IPS-NIHi7 (cell line): ENCODE results near the gene DYNC2I2.
A peak's percentile ranks its signal among the peaks of the same experiment; 100 is the strongest.

Experiments
- DNase-seq: peaks from one replicate; pipeline ENCODE4 v3.0.0; 2012; ENCODE audit warnings: mixed read lengths; ENCODE audit errors: extremely low spot score

Gene DYNC2I2

GRCh38 chr9:128636024-128636390, 20.6 kb downstream of the DYNC2I2 start:
- peak; percentile 84 for DNase-seq

- DNase-seq, result peak; percentile 93
Observed at GRCh38 chr9:128635266-128636023, 21.2 kb downstream of the DYNC2I2 start.

DNA sequence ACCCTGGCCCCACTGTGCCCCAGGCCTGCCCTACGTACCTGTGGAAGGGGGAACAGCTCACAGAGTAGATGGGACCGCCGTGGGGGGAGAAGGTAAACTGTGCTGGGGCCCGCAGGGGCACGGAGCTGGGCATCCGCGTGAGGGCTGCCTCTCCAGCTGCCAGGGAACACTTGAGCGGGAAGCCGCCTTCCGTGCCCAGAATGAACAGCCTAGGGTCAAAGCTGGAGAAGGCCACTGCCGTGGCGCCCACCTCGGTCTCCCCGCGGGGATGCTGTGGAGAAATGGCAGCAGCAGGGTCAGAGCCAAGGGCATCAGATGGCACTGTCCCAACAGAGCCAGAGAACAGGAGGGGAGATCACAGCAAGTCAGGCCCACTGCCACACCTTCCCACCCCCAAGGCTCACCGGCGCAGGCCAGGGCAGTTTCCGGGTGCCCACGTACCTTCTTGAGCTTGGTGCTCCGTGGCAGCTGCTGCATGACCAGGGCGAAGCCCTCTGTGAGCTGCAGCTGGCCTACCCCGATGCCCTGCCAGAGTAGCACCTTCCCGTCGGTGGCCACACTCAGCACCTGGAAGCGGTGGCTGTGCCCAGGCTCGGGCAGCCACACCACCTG, 21.9 kb downstream of the DYNC2I2 start:
- no peak for DNase-seq

- DNase-seq, result no peak
Observed at GRCh38 chr9:128634111-128634510, 22.5 kb downstream of the DYNC2I2 start.

- no peak for DNase-seq
Observed at GRCh38 chr9:128633601-128634000, 23.0 kb downstream of the DYNC2I2 start.

DNA sequence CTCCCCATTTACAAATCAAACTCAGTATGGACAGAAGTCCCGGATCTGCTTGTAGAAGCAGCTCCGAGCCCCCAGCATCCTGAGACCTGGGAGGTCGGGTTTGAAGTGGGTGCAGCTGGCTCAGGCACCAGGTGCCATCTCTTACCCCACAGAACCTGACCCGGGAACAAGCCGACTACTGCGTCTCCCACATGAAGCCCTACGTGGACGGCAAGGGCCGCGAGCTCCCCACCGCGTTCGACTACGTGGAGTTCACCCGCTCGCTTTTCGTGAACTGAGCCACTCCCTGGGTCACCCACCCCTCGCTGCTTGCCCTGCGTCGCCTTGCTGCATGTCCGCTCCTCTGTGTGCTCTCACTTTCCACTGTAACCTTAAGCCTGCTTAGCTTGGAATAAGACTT, 23.6 kb downstream of the DYNC2I2 start:
- DNase-seq, result no peak

GRCh38 chr9:128632486-128632885, 24.2 kb downstream of the DYNC2I2 start:
- no peak for DNase-seq

- no peak for DNase-seq
Observed at GRCh38 chr9:128632066-128632465, 24.6 kb downstream of the DYNC2I2 start.

DNA sequence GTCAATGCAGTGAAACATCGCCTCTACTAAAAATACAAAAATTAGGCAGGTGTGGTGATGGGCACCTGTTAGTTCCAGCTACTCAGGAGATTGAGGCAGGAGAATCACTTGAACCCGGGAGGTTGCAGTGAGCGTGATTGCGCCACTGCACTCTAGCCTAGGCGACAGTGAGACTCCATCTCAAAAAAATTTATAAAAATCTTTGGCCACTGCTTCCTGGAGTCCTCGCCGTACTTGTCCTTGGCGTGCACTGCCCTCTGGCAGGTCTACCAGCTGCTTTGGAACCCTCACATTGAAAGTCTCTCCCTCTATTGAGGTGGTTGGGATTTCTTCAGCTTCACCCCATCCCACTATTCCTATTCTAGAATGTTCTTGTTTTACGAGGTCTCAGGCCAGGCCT, 25.0 kb downstream of the DYNC2I2 start:
- no peak for DNase-seq

- DNase-seq, result no peak
Observed at GRCh38 chr9:128629852-128630545, 26.6 kb downstream of the DYNC2I2 start.

- no peak for DNase-seq
Observed at GRCh38 chr9:128629136-128629535, 27.5 kb downstream of the DYNC2I2 start.

DNA sequence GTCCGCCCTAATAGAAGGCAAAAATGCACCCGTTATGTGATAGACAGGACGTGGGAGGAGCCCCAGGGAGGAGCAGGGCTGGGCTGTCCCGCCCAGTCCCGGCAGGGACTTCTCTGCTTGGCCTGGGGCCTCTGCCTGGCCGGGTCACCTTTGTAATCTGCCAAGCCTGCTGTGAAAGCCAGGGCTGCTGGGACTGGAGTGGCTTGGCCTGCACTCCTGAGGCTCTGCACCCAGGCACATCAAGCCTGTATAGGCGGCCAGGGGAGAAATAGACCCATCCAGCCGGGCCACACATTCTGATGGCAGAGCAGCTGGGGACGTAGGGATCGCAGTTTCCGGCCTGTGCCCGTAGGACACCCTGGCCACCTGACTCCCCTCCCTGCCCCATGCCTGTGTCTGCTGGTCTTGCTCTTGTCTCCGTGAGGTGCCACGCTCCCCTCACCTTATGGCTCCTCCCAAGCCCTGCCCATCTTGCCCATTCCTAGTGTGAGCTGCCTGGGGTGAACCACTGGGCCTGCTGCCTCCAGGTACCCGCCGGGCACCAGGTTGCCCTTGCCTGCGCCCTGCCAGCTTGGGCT, 28.1 kb downstream of the DYNC2I2 start:
- DNase-seq, result no peak

DNA sequence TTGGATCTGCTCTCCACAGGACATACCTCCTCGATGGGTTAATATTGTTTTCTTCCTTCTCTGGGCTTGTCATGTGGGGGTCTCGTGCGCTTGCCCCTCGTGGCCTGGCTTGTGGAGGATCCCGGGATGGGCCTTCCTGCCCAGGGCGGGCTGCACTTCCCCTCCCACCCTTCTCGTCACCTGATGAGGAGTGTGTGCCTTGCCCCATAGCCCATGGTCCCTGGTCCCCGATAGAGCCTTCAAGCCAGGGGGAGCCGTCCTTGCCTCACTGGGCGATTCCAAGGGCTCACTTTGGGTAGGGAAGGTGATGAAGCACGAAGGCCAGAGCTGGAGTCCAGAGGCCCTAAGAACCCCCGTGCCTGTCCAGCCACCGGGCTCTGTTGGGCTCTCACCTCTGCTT, 28.7 kb downstream of the DYNC2I2 start:
- DNase-seq, result no peak

GRCh38 chr9:128627127-128627715, 29.4 kb downstream of the DYNC2I2 start:
- no peak for DNase-seq

DNA sequence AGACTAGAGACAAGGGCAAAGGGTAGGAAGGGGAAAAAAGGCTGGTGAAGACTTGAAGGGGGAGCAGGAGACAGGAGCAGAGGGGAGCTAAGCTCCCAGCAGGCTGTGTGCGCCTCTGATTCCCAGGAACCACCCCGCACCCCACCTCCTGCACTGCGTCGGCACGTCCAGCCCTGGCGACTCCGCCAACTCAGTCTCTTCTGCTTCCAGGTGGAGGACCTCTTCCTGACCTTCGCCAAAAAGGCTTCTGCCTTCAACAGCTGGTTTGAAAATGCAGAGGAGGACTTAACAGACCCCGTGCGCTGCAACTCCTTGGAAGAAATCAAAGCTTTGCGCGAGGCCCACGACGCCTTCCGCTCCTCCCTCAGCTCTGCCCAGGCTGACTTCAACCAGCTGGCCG, 30.5 kb downstream of the DYNC2I2 start:
- DNase-seq, result no peak

- no peak for DNase-seq
Observed at GRCh38 chr9:128625391-128626146, 31.1 kb downstream of the DYNC2I2 start.

DNA sequence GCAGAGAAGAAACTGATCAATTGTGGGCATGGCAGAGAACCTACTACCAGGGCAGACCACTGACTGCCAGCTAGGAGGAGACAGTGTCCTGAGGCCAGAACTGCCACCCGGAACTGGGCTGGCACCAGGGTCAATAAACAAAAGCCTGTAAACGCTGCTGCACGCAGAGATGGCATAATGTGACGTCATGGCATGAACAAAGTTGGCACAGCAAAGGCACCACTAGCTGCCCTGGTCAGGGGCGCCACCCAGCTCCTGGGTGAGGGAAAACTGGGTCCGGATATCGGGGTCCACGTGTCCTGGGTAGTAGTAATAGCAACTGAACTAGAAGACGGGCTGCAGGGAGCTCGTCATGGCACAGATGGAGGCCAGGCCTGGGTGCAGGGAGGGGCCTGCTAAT, 32.1 kb downstream of the DYNC2I2 start:
- no peak for DNase-seq

DNA sequence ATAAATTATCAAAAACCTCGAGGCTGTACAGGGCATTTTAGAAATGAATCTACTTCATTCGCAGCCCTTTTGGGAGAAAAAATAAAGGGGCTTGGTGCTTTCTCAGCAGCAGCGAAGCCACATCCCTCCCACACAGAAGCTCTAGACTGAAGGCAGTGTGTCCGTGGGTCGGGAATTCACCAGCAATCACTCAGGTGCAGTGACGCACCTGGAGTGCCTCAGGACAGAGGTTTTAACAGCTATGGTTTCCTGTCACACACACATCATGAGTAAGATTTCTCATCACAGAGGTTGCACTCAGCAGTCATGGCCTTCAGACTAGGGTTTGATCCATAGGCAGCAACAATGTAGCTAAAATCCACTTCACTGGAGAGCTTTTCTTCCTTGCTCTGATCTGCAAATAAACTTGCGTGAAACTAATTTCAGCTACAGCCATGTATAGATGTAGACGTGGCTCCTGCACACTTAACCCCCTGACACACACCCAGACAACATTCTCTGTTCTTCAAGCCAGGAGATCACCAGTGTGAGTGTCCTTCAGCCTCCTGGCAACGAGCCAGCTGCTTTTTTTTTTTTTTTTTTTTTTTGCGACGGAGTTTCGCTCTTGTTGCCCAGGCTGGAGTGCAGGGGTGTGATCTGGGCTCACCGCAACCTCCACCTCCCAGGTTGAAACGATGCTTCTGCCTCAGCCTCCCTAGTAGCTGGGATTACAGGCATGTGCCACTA, 34.8 kb downstream of the DYNC2I2 start:
- DNase-seq, result no peak

- no peak for DNase-seq
Observed at GRCh38 chr9:128619779-128620178, 36.9 kb downstream of the DYNC2I2 start.

- DNase-seq, result no peak
Observed at GRCh38 chr9:128619127-128619526, 37.5 kb downstream of the DYNC2I2 start.

DNA sequence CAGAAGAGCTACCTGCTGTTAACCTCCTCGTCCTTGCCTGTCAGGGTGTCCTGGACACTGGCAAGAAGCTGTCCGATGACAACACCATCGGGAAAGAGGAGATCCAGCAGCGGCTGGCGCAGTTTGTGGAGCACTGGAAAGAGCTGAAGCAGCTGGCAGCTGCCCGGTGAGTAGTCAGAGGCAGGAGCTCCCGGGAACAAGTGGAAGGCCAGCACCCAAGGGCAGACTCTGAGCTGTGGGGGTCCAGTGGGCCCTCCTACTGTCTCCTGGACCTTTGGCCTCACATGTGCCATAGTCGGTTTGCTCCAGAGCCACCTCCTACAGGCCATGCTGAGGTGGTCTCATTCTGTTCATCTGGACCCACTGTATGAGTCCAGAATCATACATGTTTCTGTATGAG, 38.7 kb downstream of the DYNC2I2 start:
- no peak for DNase-seq
